ENCODE data around the gene RNASE7. TPM values are rescaled to one million over a fixed set of nuclear protein-coding genes. Genes with fewer than 3 reads are reported as not detected.

The RNASE7 gene
- total RNA-seq, 1 donor from 2014 or later = not detected

DNA sequence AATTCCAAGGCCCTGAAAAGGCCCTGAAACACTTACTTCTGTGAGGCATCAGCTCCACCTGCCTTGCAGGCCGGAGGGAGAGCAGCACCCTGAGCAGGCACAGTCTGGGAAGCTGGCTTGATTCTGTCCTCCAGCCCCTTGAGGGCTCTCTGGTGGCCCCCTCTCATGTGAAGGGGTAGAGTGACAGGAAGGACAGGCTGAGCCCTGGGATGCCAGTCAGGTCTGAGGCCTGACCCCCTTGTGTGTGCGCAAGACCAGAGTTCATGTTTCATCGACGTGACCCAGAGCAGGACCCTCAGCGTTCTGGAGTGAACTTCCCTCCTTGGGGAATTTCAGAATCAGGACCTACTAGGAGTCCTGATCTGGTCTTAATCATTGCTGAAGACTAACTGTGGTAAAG lies 16.7 kb downstream of the RNASE7 start:
- no peak overlapping the region for H3K4me3 Mint-ChIP-seq
- peaks cover 3% of the 10 kb centered on the region for H3K4me1 Mint-ChIP-seq
- H3K36me3 Mint-ChIP-seq (ENCODE audit: low read depth) = no peaks in the 10 kb centered on the region
- intact Hi-C loops (cut with micrococcal nuclease) = no loop called here
- peaks cover 27% of the 10 kb centered on the region for H3K27me3 Mint-ChIP-seq
- H3K27ac Mint-ChIP-seq = no peak overlapping the region
- H3K9me3 Mint-ChIP-seq = no peaks in the 10 kb centered on the region
- no peak for DNase-seq

DNA sequence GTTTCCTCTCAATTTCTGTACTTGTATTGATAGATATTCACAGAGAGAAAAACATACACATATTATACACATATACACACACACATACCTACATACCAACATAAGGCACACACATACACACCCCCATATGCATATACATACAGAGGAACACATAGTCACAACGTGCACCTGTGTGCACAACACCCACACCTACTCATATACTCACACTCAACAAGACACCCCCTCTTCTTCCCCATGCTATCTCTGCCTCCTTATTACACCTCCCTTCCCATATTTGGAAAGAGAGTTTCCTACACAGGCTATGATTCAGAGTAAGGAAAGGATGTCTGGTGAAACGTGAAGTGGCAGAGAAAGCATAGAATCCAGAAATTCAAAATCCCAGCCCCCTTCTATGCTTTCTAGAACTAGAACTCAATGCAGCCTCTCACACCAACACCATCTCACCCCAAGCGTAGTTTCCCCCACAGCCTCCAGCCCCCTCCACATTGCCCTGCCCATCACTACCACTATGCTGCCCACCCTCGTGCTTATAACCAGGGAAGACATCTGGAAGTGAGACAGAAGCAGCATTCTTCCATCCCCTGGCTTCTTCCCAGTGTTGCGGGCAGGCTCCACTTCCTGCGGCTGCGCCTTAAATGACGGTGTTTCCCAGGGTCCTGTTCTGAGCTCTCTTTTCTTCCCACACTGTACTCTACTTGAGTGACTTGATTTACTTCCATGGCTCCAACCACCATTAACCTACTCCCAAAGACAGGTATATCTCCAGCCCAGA lies 17.9 kb downstream of the RNASE7 start:
- intact Hi-C loops (cut with micrococcal nuclease) = no loop called here
- Mint-ChIP-seq H3K27me3 (peaks cover 28% of the 10 kb centered on the region), H3K4me1 (no peaks in the 10 kb centered on the region), H3K27ac (no peak overlapping the region), H3K9me3 (no peaks in the 10 kb centered on the region), H3K4me3 (no peak overlapping the region), H3K36me3 (ENCODE audit: low read depth) (no peaks in the 10 kb centered on the region)
- no peak for DNase-seq

DNA sequence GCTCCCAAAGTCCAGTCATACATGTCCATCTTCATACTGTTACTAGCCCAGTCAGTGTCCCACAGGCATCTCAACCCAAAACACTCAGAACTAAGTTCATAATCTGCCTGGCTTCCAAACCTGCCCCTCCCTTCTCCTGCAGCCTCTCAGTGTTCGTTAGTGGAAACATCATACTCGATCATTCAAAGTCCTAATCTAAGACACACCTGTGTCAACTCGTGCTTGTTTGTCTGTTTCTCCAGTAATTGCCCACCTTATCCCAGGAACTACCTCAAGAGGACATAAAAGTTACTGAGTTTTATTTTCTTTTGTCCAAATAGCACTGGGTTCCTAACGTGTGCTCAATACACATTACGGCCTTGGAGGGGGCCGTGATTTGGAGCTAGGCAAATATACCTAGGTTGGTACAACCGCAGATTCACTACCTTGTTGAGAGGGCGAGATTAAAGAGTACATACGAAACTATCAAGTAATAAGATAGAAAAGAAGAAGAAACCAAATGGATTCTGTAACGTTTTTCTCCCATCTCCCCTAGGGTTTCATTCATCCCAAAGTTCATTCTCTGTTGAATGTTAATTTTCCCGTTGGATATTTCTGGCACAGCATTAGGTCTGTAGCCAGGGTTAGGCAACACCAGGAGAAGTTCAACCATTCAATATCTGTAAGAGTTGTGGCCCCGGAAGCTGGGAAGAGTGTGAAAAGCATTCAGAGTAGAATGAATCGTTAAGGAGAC lies 18.6 kb downstream of the RNASE7 start:
- H3K27ac Mint-ChIP-seq = no peak overlapping the region
- intact Hi-C loops (cut with micrococcal nuclease) = no loop called here
- H3K9me3 Mint-ChIP-seq = no peaks in the 10 kb centered on the region
- no peak for DNase-seq
- H3K36me3 Mint-ChIP-seq (ENCODE audit: low read depth) = no peaks in the 10 kb centered on the region
- H3K4me3 Mint-ChIP-seq = no peak overlapping the region
- H3K27me3 Mint-ChIP-seq = peaks cover 35% of the 10 kb centered on the region
- H3K4me1 Mint-ChIP-seq = no peaks in the 10 kb centered on the region

DNA sequence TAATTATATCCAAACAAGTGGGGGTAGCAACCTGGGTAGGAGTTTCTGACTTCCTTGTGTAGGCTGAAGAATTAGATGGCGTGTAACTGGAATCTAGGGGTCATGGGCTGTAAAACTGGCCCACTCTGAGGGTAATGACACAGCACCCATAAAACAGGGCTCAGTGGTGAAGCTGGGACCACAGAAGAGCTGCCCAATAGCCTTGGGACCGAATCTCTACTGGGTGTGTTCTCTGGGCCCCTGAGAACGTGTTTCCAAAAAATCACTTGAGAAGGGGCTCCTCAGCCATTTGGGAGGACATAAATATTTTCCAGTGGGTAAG lies 19.1 kb downstream of the RNASE7 start:
- Mint-ChIP-seq H3K27ac (no peak overlapping the region), H3K36me3 (ENCODE audit: low read depth) (no peaks in the 10 kb centered on the region), H3K4me1 (no peaks in the 10 kb centered on the region), H3K27me3 (peaks cover 39% of the 10 kb centered on the region), H3K9me3 (no peaks in the 10 kb centered on the region), H3K4me3 (no peak overlapping the region)
- intact Hi-C loops (cut with micrococcal nuclease) = no loop called here
- DNase-seq = no peak

DNA sequence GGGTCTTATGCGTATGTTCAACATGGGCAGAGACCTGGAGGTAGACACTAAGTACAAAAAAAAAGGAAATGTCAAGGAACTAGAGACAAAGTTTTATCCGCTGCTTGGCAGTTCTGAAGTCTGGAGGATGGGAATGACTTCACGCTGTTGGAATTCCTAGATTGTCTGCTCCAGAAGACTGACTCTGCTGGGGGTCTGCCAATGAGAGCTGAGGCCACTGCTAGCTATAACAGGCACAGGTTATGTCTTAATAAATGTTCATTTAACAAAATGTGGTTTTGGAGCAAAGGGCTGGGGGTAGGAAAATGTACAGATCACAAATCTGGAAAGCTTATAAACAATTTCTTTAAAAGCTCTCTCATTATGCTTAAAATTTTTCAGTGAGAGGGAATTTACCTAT lies 21.3 kb downstream of the RNASE7 start:
- H3K4me1 Mint-ChIP-seq = peaks cover under 1% of the 10 kb centered on the region
- H3K36me3 Mint-ChIP-seq (ENCODE audit: low read depth) = no peaks in the 10 kb centered on the region
- peaks cover 56% of the 10 kb centered on the region for H3K27me3 Mint-ChIP-seq
- no peak overlapping the region for H3K27ac Mint-ChIP-seq
- DNase-seq = no peak
- no peaks in the 10 kb centered on the region for H3K9me3 Mint-ChIP-seq
- no peak overlapping the region for H3K4me3 Mint-ChIP-seq
- intact Hi-C loops (cut with micrococcal nuclease) = no loop called here

DNA sequence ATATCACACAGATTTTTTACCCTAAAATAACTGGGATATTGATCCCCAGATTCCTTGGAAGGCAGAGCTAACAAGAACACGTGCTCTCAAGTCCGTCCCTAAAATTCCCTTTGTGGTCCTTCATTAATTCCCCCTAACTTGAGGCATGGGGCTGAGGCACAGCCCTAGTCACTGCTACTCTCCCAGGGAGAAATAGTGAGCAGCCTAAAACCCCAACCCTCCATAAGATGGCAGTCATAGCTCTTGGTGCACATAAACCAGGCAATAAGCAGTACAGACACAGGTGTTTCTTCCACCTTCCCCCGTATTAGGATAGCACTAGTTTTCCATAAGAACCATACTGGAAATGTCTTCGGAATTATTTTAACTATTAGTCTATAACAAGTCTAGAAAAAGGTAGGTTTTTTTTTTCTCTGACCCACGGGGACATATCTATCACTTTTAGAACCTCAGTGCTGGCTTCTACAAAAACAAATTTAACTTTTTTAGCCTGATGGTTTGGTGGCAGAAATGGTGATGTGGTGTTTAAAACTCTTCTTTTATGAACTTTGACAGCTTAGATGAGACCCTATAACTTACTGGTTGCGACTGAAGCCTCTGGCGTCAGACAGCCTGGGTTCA lies 24.8 kb downstream of the RNASE7 start:
- intact Hi-C loops (cut with micrococcal nuclease) = loop anchor here (5.0 kb wide), 1 partner anchor 40 kb away; the partner anchor contains the start of gene NDRG2

DNA sequence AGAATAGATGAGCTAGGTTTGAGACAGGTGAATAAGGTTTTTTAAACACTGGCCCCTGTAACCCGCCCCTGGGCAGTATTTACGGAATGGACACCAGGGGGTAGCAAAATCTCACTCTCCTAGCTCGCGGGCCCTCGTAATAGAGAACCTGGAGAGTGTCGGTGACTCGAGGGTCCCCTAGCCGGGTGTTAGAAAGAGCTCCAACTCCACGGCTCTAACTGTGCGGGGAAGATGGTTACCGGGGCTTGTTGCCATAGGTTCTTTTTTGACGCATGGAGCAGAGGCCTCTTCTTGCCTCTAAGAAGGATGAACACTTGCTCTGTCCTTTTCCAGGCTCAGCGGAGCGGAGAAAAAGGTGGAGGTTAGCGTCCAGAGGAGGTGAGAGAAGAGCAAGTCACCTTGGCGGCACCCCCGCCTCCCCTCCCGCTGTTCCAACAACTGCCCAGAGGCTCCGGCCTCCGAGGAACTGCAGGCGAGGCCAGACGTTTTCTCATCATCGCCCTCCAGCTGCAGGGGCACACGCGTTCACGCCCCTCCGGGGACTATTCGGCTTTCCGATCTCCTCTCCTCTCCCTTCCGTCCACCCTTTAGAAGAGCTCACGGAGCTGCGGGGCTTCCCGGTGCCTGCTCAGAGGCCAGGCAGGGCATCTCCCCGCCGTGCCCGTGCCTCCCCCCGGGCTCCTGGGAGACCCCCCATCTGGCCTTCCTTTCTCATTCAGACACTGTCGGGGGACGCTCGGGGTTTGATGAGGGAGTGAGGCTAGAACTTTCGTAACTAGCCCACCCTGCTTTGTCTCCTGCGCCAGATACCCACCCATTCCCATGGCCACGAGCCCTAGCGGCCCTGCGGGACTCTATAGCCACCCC lies 26.6 kb downstream of the RNASE7 start:
- Mint-ChIP-seq H3K4me1 (peaks cover 33% of the 10 kb centered on the region), H3K27ac (no peak overlapping the region), H3K4me3 (peak overlapping the region; percentile 73), H3K9me3 (no peaks in the 10 kb centered on the region), H3K27me3 (peaks cover 81% of the 10 kb centered on the region), H3K36me3 (ENCODE audit: low read depth) (peaks cover 1% of the 10 kb centered on the region)
- intact Hi-C loops (cut with micrococcal nuclease) = loop anchor here (1.0 to 5.0 kb wide), 2 partner anchors 36 to 41 kb away; partner anchors contain the start of gene NDRG2
- DNase-seq = peak; percentile 82

More for the DNA sequence above, 24.8 kb downstream of the RNASE7 start:
- H3K36me3 Mint-ChIP-seq (ENCODE audit: low read depth) = peaks cover 1% of the 10 kb centered on the region
- H3K9me3 Mint-ChIP-seq = no peaks in the 10 kb centered on the region
- H3K27me3 Mint-ChIP-seq = peaks cover 78% of the 10 kb centered on the region
- peak; percentile 68 for DNase-seq
- H3K4me3 Mint-ChIP-seq = no peak overlapping the region
- peaks cover 29% of the 10 kb centered on the region for H3K4me1 Mint-ChIP-seq
- H3K27ac Mint-ChIP-seq = no peak overlapping the region

DNA sequence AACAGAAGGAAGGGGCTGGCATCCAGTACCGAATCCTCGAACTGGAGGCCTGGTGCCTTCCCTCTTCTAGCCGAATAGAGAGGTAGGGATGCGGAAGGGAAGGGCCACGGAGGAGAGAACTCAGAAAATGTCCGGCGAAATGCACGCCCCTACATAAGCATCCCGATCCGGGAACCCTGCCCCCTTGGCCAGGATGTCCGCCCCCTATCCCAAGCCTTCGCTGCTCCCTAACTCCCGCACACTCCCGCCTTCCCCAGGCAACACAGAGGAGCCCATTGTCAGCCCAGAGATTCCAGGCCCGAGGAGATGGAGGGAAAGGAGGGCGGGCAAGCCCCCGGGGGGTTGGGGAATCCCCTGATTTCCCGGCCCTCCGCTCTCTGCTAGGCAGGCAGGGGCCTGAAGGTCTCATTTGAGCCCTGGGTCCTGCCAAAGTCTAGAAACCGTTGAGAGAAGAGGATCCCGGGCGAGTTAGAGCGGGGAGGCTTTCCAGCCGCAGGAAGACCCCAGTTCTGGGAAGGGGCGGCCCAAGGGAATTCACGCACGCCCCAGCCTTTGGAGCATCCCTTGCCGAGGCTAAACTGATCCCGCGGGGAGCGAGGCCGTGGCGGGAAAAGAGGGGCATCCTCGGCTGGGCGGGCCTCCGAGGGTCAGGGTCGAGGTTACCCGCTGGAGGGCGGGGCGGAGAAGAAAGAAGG lies 27.4 kb downstream of the RNASE7 start:
- H3K9me3 Mint-ChIP-seq = no peaks in the 10 kb centered on the region
- intact Hi-C loops (cut with micrococcal nuclease) = loop anchor here (5.0 kb wide), 1 partner anchor 42 kb away; the partner anchor contains the start of gene NDRG2
- H3K27me3 Mint-ChIP-seq = peaks cover 81% of the 10 kb centered on the region
- no peak overlapping the region for H3K27ac Mint-ChIP-seq
- peaks cover 33% of the 10 kb centered on the region for H3K4me1 Mint-ChIP-seq
- no peak for DNase-seq
- H3K36me3 Mint-ChIP-seq (ENCODE audit: low read depth) = peaks cover 1% of the 10 kb centered on the region
- H3K4me3 Mint-ChIP-seq = peak overlapping the region; percentile 73

DNA sequence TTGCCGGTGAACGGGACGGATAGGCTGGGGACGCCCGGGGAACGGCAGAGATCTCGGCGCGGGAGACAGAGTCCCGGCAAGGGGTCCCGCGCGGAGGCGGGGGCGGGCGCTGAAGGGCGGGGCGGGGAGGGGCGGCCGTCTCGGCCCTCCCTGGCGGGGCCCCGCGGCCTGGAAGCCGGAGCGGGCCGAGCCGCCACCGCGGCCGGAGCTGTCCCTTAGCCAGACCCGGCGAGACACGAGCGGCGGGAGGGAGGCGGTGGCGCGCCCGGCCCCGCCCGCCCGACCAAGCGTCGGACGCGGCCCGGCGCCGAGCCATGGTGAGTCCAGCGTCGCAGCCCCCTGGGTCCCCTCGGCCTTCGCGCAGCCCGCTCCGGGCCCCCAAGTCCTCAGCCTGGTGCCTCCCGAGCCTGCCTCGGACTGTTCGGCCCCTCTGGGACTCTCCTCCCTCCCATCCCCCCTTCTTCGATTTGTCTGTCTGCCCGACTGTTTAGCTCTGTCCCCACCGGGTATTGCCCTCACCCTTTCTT lies 28.0 kb downstream of the RNASE7 start, which contains the start of gene ARHGEF40:
ARHGEF40 (plus strand) TSS at position 222 of the 527 bp plus-strand sequence; CDS start at position 315, 93 bp downstream.
- Mint-ChIP-seq H3K4me3 (peak within 1 kb of the TSS; percentile 77), H3K36me3 (ENCODE audit: low read depth) (peaks cover 1% of the 10 kb centered on the region), H3K27me3 (peaks cover 79% of the 10 kb centered on the region), H3K9me3 (no peaks in the 10 kb centered on the region), H3K4me1 (peaks cover 33% of the 10 kb centered on the region), H3K27ac (no peak within 1 kb of the TSS)
- peak; percentile 71 for DNase-seq
- intact Hi-C loops (cut with micrococcal nuclease) = no loop called here

DNA sequence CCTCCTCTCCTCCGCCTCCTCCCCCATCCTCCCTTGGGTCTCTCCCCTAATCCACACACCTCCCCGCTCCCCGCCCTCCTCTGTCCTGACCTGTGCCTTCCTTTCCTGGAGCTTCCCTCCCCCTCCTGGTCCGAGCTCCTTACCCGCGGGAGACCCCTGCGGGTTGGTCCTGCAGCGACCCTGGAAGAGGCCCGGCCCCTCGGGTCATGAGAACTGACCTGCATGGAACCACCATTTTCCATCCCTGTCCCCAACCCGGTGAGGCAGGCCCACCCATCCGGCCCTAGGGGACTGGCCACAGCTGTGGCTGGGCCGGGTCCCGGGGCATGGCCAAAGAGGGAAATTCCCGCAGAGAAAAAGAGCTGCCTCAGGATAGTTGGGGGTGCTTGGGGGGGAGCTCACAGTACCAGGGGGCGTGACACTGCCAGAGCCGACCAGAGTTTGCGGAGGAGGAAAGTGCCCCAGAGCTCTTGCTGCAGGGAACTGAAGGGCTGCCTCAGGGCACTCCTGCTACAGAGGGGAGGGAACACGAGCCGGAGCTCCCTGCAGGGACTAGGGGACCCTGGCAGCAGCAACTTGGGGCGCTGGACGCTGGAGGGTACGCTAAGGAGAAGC lies 28.6 kb downstream of the RNASE7 start:
- H3K36me3 Mint-ChIP-seq (ENCODE audit: low read depth) = peaks cover 1% of the 10 kb centered on the region
- peaks cover 33% of the 10 kb centered on the region for H3K4me1 Mint-ChIP-seq
- no peaks in the 10 kb centered on the region for H3K9me3 Mint-ChIP-seq
- intact Hi-C loops (cut with micrococcal nuclease) = loop anchor here (1.0 kb wide), 1 partner anchor 22 kb away; no protein-coding TSS in a partner anchor
- no peak overlapping the region for H3K27ac Mint-ChIP-seq
- peaks cover 74% of the 10 kb centered on the region for H3K27me3 Mint-ChIP-seq
- no peak for DNase-seq
- peak overlapping the region; percentile 77 for H3K4me3 Mint-ChIP-seq

DNA sequence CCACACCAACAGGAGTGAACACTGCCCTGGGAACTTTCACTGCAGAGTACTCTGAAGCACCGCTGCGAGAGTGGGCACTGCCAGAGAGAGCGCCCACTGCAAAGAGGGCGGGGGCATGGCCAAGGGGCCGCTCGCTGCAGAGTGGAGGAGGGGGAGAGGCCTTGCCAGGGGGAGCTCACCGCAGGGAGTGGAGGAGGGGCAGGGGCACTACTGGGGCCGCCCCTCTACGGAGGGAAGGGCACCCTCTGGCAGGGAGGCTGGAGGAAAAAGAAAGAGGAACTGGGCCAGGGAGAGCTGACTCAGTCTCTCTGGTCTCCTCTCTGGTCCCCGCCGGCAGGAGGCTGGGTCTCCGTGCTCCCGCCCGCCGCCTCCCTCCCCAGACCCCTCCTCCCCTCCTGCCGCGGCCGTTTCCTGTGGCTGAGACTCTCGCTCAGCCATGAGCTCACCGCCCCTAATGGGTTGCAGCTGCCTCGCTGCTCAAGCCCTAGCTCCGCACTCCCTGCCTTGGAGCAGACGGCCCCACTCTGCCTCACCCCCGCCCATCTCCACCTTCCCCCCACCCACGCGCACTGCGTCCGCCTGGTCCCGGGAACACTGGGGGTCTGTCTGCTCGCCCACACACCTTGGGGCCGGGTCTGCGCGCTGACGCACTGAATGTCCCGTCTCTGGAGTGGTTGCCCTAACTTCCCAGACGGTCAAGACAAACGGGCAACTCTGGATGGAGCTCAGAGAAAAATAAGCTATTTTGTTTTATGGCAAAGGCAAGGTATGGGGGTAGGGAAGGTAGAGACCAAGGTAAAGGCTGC lies 29.3 kb downstream of the RNASE7 start:
- DNase-seq = peak; percentile 80
- peaks cover 73% of the 10 kb centered on the region for H3K27me3 Mint-ChIP-seq
- peaks cover 1% of the 10 kb centered on the region for H3K36me3 Mint-ChIP-seq (ENCODE audit: low read depth)
- peaks cover 33% of the 10 kb centered on the region for H3K4me1 Mint-ChIP-seq
- no peak overlapping the region for H3K27ac Mint-ChIP-seq
- H3K4me3 Mint-ChIP-seq = peak overlapping the region; percentile 77
- H3K9me3 Mint-ChIP-seq = no peaks in the 10 kb centered on the region
- intact Hi-C loops (cut with micrococcal nuclease) = loop anchor here (1.0 kb wide), 1 partner anchor 21 kb away; no protein-coding TSS in a partner anchor
